Esophagus squamous epithelium (tissue), 5 donors: ENCODE results near the gene PEX3. TPM values are rescaled to one million over a fixed set of nuclear protein-coding genes. Genes with fewer than 3 reads are reported as not detected.
A peak's percentile ranks its signal among the peaks of the same experiment; 100 is the strongest.

Source experiments
- DNase-seq: peaks from one replicate; lab custom pipeline; 2025; lab: John Stamatoyannopoulos, UW
- H3K27ac ChIP-seq, 4 donors: fragments of 200-600 bp; sonication (generic); one replicate each; pipeline ENCODE4 v1.5.1; 2016 to 2019; ENCODE audit warnings: mild to moderate bottlenecking in 1 of 4
- H3K27me3 ChIP-seq, 4 donors: fragments of 200-600 bp; sonication (generic); 1 replicate in 3 of 4; 2 replicates in 1 of 4; pipeline versions ENCODE4 v1.5.1 to v1.6.0; 2017 to 2021; ENCODE audit warnings: antibody characterized with exemption in 1 of 4
- H3K36me3 ChIP-seq, 3 donors: fragments of 200-600 bp; sonication (generic); one replicate each; pipeline ENCODE4 v1.5.1; 2016 to 2019
- H3K4me1 ChIP-seq, 3 donors: fragments of 200-600 bp; sonication (generic); one replicate each; pipeline ENCODE4 v1.5.1; 2017 to 2019
- H3K4me3 ChIP-seq, 4 donors: fragments of 200-600 bp; sonication (generic); 1 replicate in 3 of 4; 2 replicates in 1 of 4; pipeline ENCODE4 v1.5.1; 2016 to 2019; ENCODE audit warnings: mild to moderate bottlenecking in 2 of 4, moderate library complexity in 1 of 4
- H3K9me3 ChIP-seq, 3 donors: fragments of 200-600 bp; sonication (generic); one replicate each; pipeline ENCODE4 v1.5.1; 2016 to 2019
- CTCF ChIP-seq, 6 experiments: fragments of 450-650 bp in 4 of 6; fragments of 200-600 bp in 2 of 6; sonication (generic) in 2 of 6; IDR thresholded peaks; one replicate each; pipeline ENCODE4 v1.5.1; 2016 to 2019; ENCODE audit warnings: antibody characterized with exemption in 6 of 6, mild to moderate bottlenecking in 4 of 6, moderate library complexity in 4 of 6
- POLR2A ChIP-seq, 4 donors: fragments of 450-650 bp; IDR thresholded peaks; one replicate each; pipeline ENCODE4 v1.6.1; 2017; ENCODE audit warnings: antibody characterized with exemption in 4 of 4, mild to moderate bottlenecking in 4 of 4, moderate library complexity in 3 of 4
- WGBS, 2 donors: methylation state at CpG; one replicate each; pipeline ENCODE4 v1.1.5; 2018; 5-methylcytosine and 5-hydroxymethylcytosine counted together
- intact Hi-C: fragments of 100-400 bp; cut with DNase I; formaldehyde crosslinking; loops from one replicate; pipeline ENCODE4 v1.15.0; 2022
- total RNA-seq, 4 donors: library from RNA; depleted of rRNA; stranded (reverse); fragments of >200 nt; gene quantifications; one replicate each; pipeline ENCODE4 v1.1.0, GENCODE V29; 2016
- donor health status: DM: yes; HTN: yes; CAD: no.

Gene PEX3
- total RNA-seq, 4 donors from 2014 or later, result 17.6 to 27.9 (median 22.3) TPM

DNA sequence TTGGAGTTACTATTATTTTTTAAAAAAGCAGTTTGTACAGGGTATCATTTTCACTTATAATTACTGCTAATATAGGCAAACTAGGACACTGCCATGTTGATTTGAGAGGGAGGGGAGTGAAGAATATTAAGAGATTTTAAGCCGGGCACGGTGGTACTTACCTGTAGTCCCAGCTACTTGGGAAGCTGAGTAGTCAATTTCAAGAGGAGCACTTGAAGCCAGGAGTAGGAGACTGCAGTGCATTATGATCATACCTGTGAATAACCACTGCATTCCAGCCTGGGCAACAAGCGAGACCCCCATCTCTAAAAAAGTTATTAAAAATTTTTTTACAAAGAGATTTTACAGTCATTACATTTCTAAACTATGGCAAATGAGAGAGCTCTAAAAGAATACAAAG lies 35.8 kb upstream of the PEX3 start:
- 97 to 98% methylated on average over 3 of the region's 3 CpGs for WGBS, 2 donors
- no peak for TF ChIP-seq POLR2A (IDR thresholded peaks at IDR 0.05)
- no peak for TF ChIP-seq CTCF (IDR thresholded peaks at IDR 0.05)
- intact Hi-C loops, result no loop called here
- H3K36me3 ChIP-seq, result no peaks in the 10 kb centered on the region
- H3K9me3 ChIP-seq, result no peaks in the 10 kb centered on the region
- H3K27ac ChIP-seq, result no peak overlapping the region
- no peak for DNase-seq
- H3K4me1 ChIP-seq, result peaks cover 0 to 7% (median 4%) of the 10 kb centered on the region in 3 donors
- H3K4me3 ChIP-seq, result no peak overlapping the region
- H3K27me3 ChIP-seq, result no peaks in the 10 kb centered on the region

- intact Hi-C loops, result no loop called here
Observed at GRCh38 chr6:143419526-143419925, 31.1 kb upstream of the PEX3 start.

GRCh38 chr6:143426026-143426425 lies 24.6 kb upstream of the PEX3 start:
- Histone ChIP-seq H3K4me1 (no peaks in the 10 kb centered on the region), H3K27me3 (no peaks in the 10 kb centered on the region), H3K4me3 (no peak overlapping the region), H3K27ac (no peak overlapping the region), H3K9me3 (no peaks in the 10 kb centered on the region), H3K36me3 (peaks cover 0 to 8% (median 0%) of the 10 kb centered on the region in 3 donors)
- TF ChIP-seq POLR2A (IDR thresholded peaks at IDR 0.05), result no peak
- TF ChIP-seq CTCF (IDR thresholded peaks at IDR 0.05), result no peak
- no peak for DNase-seq
- intact Hi-C loops, result loop anchor here (10.0 kb wide), 1 partner anchor 731 kb away; no protein-coding TSS in a partner anchor
- WGBS, 2 donors, result 88 to 93% methylated on average over 2 of the region's 2 CpGs

More at GRCh38 chr6:143419526-143419925, 31.1 kb upstream of the PEX3 start:
- no peak for DNase-seq
- Histone ChIP-seq H3K27ac (no peak overlapping the region), H3K4me3 (no peak overlapping the region), H3K4me1 (no peaks in the 10 kb centered on the region), H3K27me3 (no peaks in the 10 kb centered on the region), H3K36me3 (no peaks in the 10 kb centered on the region), H3K9me3 (no peaks in the 10 kb centered on the region)
- TF ChIP-seq POLR2A (IDR thresholded peaks at IDR 0.05), result no peak
- WGBS, 2 donors, result 79 to 85% methylated on average over 6 of the region's 6 CpGs

DNA sequence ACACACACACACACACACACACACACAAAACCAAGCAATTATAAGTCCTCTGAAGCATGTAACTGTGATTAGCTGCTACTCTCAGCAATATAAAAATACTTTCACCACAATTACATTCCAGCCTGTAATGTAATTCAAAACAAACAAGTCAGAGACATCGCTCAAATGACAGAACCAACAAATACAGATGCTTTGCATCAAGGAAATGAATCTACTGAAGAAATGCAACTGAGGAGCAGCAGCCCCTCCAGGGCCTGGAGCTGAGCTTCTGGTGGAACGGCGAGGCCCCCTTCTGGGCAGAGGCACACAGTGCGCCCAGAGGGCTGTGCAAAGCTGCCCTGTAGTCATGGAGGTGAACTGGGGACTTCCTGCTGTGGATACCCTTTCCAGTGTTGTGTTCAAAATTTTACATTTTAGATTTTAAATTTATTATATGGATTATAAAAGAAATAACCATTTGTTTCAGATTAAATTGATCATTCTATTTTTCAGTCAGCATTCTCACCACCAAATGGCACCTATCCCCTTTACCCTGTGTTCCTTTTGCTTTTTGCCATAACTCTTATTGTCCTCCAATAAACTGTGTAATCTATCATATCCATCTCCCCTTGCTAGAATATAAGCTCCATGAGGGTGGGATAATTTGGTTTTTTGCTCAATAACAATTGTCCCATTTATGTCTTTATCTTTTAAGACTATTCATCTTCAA lies 23.3 kb upstream of the PEX3 start:
- WGBS, 2 donors, result 8 to 13% methylated on average over 4 of the region's 4 CpGs
- Histone ChIP-seq H3K9me3 (no peaks in the 10 kb centered on the region), H3K4me3 (no peak overlapping the region), H3K36me3 (peaks cover 0 to 17% (median 0%) of the 10 kb centered on the region in 3 donors), H3K4me1 (no peaks in the 10 kb centered on the region), H3K27ac (no peak overlapping the region), H3K27me3 (no peaks in the 10 kb centered on the region)
- TF ChIP-seq CTCF (IDR thresholded peaks at IDR 0.05) (peak; percentile 57 to 93 (median 86)), POLR2A (IDR thresholded peaks at IDR 0.05) (no peak)
- intact Hi-C loops, result loop anchor here (10.0 kb wide), 1 partner anchor 732 kb away; no protein-coding TSS in a partner anchor
- DNase-seq, result peak; percentile 1

- H3K9me3 ChIP-seq, result no peaks in the 10 kb centered on the region
- H3K4me1 ChIP-seq, result no peaks in the 10 kb centered on the region
- TF ChIP-seq CTCF (IDR thresholded peaks at IDR 0.05) (no peak), POLR2A (IDR thresholded peaks at IDR 0.05) (no peak)
- DNase-seq, result no peak
- 95 to 97% methylated on average over 3 to 4 of the region's 4 CpGs for WGBS, 2 donors
- H3K4me3 ChIP-seq, result no peak overlapping the region
- H3K27ac ChIP-seq, result no peak overlapping the region
- H3K36me3 ChIP-seq, result peaks cover 0 to 39% (median 0%) of the 10 kb centered on the region in 3 donors
- no peaks in the 10 kb centered on the region for H3K27me3 ChIP-seq
- intact Hi-C loops, result loop anchor here (10.0 kb wide), 1 partner anchor 735 kb away; no protein-coding TSS in a partner anchor
Observed at GRCh38 chr6:143429970-143430369, 20.6 kb upstream of the PEX3 start.
